ENCODE data around the gene HSPG2.

Gene HSPG2

DNA sequence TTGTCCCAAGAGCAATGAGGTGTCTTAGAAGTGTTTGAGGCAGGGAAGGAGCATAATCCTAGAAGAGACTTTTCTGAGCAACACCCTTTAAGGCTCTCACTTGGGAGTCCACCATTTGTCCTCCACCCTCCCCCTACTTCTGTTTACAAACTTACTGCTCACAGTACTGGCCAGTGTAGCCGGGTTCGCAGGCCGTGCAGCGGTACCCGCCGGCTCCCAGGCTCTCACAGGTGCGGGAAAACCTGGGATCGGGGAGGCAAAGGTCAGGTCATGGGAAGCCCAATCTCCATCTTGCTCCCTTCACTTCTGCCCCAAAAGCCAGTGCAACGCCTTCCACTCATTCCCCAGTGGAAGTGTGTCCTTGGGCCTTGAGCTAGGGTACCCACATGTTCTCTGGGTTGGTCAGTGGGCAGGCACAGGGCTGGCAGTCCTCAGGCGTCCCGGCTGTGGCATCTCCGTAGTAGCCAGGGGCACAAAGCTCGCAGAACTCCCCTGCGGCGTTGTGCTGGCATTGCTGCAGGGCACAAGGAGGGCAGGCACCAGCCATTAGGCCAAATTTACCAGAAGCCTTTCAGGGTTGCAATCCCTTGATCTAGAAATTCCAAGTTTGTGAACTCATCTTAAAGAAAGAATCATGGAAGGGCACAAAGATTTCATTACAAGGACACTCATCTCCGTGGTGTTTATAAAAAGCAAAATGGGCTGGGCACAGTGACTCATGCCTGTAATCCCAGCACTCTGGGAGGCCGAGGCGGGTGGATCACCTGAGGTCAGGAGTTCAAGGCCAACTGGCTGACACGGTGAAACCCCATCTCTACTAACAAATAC is 75.3 kb downstream of the HSPG2 start:
- no peak for DNase-seq (ENCODE audit: low read depth in 2 of 2)

DNA sequence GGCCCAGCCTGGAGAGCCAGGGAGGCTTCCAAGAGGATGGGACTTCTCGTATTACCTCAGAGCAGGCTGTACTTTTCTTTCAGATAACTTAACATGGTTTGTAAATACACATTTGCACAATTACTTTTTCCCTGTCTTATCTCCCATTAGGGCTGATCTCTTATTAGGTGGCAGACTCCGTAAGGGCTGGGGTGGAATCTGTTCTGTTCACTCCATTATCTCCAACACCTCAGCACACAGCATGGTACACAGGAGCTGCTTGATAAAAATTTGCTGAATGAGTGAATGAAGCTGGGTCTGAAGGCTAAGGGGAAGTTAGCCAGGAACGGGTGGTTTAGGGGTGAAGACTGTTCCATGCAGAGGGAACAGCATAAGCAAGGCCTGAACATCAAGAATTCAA is 76.1 kb downstream of the HSPG2 start:
- no peak for DNase-seq (ENCODE audit: low read depth in 2 of 2)

- DNase-seq (ENCODE audit: low read depth in 2 of 2), result no peak
Observed at GRCh38 chr1:21859669-21860179, 77.4 kb downstream of the HSPG2 start.

- no peak for DNase-seq (ENCODE audit: low read depth in 2 of 2)
Observed at GRCh38 chr1:21857840-21858670, 79.1 kb downstream of the HSPG2 start.

DNA sequence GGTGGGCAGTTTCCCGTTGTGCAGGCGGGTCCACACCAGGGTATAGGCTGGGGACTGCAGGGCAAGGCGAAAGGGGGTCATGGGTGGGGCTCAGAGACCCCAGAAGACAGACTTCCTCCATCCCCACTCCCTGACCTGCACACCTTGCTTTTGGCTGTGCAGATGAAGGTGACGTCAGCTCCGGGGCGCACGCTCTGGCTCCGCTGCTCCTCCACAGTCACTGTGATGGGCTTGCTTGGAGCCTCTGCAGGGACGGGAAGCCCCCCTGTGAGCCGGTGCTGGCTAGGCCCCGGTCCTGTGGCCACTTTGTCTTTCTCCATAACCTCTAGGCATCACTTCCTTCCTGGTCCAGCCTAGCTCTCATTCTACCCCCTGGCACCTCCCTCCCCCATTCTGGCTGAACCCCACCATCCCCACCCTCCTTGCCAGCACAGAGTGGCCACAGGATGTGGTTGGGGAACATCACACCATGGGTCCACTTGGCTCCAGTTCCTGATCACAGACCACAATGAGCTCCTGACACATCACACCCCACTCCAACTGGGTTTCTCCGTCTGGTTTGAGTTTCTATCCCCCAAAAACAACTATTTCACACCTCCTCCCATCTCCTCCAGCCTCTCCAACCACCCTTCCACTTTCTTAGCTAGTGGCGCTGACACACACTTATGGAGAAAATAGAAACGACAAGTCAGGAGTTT is 79.8 kb downstream of the HSPG2 start:
- no peak for DNase-seq (ENCODE audit: low read depth in 2 of 2)

- DNase-seq (ENCODE audit: low read depth in 2 of 2), result no peak
Observed at GRCh38 chr1:21855257-21856096, 81.6 kb downstream of the HSPG2 start.

DNA sequence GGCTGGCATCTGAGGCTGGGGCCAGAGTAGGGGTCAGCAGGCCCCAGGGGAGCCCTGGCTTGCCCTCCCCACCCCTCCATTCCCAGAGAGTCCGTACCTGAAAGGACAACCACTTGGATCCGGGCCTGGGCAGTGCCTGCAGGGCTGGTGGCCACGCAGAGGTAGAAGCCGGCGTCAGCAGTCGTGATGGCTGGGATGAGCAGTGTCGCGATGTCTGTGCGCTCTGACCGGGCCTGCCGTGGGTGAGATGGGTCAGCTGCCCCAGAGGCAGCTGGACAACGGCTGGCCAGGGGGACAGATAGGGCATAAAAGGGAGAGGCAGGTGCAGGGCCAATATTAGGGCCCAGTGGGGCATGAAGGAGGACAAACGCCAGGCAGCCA is 82.4 kb downstream of the HSPG2 start:
- DNase-seq (ENCODE audit: low read depth in 2 of 2), result no peak

GRCh38 chr1:21854090-21854750 is 82.9 kb downstream of the HSPG2 start:
- no peak for DNase-seq (ENCODE audit: low read depth in 2 of 2)

GRCh38 chr1:21853131-21853427 is 84.0 kb downstream of the HSPG2 start:
- no peak for DNase-seq (ENCODE audit: low read depth in 2 of 2)

- DNase-seq (ENCODE audit: low read depth in 2 of 2), result no peak
Observed at GRCh38 chr1:21852282-21853130, 84.6 kb downstream of the HSPG2 start.

- DNase-seq (ENCODE audit: low read depth in 2 of 2), result no peak
Observed at GRCh38 chr1:21851430-21852250, 85.5 kb downstream of the HSPG2 start.

- no peak for DNase-seq (ENCODE audit: low read depth in 2 of 2)
Observed at GRCh38 chr1:21849909-21850576, 87.1 kb downstream of the HSPG2 start.

- no peak for DNase-seq (ENCODE audit: low read depth in 2 of 2)
Observed at GRCh38 chr1:21848524-21849174, 88.5 kb downstream of the HSPG2 start.

- DNase-seq (ENCODE audit: low read depth in 2 of 2), result no peak
Observed at GRCh38 chr1:21847223-21848205, 89.6 kb downstream of the HSPG2 start.

- DNase-seq (ENCODE audit: low read depth in 2 of 2), result no peak
Observed at GRCh38 chr1:21845646-21846641, 91.2 kb downstream of the HSPG2 start.

DNA sequence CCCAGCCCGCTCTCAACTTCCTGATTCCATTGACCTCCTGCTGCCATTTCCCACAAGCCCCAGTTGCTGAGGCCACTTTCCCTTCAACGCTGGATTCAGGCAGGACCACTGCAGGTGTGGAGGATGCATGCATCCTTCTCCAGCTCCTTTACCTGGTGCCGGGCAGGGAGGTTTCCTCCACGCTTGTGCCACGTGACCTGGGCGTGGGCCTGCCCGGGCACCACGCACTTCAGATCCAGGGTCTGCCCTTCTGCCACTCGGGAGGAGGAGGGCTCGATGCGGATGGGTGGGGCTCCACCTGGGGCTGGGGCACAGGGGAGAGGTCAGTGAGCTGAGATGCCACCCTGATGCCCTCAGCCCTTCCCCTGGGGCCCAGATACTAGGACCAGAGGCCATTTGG is 93.1 kb downstream of the HSPG2 start:
- no peak for DNase-seq (ENCODE audit: low read depth in 2 of 2)
